Thymus (tissue), 14 donors: ENCODE results near the gene SLC16A10. TPM values are rescaled to one million over a fixed set of nuclear protein-coding genes. Genes with fewer than 3 reads are reported as not detected.
A peak's percentile ranks its signal among the peaks of the same experiment; 100 is the strongest.

Experiments
- DNase-seq, 9 donors: peaks; one replicate each; pipeline ENCODE4 v3.0.0-alpha.2; 2013; ENCODE audit warnings: low spot score in 9 of 9, low read depth in 6 of 9, missing footprints in 1 of 9
- H3K27ac ChIP-seq, 2 donors: one replicate each; pipeline ENCODE4 v1.5.1; 2013; ENCODE audit warnings: control low read depth in 1 of 2, low read depth in 1 of 2, low read length in 1 of 2, mild to moderate bottlenecking in 1 of 2, moderate library complexity in 1 of 2
- H3K27me3 ChIP-seq, 2 donors: one replicate each; pipeline ENCODE4 v1.5.1; 2013; ENCODE audit warnings: low read length in 1 of 2; ENCODE audit not compliant: control insufficient read depth in 2 of 2, insufficient read depth in 1 of 2
- H3K36me3 ChIP-seq, 2 donors: one replicate each; pipeline ENCODE4 v1.5.1; 2013; ENCODE audit warnings: low read length in 1 of 2, mild to moderate bottlenecking in 1 of 2, moderate library complexity in 1 of 2; ENCODE audit not compliant: control insufficient read depth in 2 of 2, insufficient read depth in 2 of 2
- H3K4me1 ChIP-seq, 2 donors: one replicate each; pipeline ENCODE4 v1.5.1; 2013; ENCODE audit warnings: low read length in 2 of 2; ENCODE audit not compliant: control insufficient read depth in 2 of 2, insufficient read depth in 2 of 2
- H3K4me3 ChIP-seq, 2 donors: one replicate each; pipeline ENCODE4 v1.5.1; 2013; ENCODE audit warnings: low read length in 2 of 2, control low read depth in 1 of 2, mild to moderate bottlenecking in 1 of 2
- H3K9me3 ChIP-seq, 2 donors: one replicate each; pipeline ENCODE4 v1.5.1; 2013; ENCODE audit warnings: low read length in 1 of 2, mild to moderate bottlenecking in 1 of 2; ENCODE audit not compliant: control insufficient read depth in 2 of 2, insufficient read depth in 1 of 2
- WGBS: extraction: QIAGEN DNeasy Blood & Tissue Kit; methylation state at CpG from one replicate; pipeline ENCODE4 v1.1.7; 2013; 5-methylcytosine and 5-hydroxymethylcytosine counted together
- long read RNA-seq, 10 donors: transcript quantifications; one replicate each; lab custom pipeline, GENCODE V29; 2026
- polyA plus RNA-seq: library from polyadenylated mRNA; stranded (reverse); fragments of 200-250 nt; gene quantifications from one replicate; pipeline ENCODE4 v1.2.3, GENCODE V29; 2013
- total RNA-seq: library from RNA; stranded (reverse); fragments of 120-200 nt; gene quantifications from one replicate; pipeline ENCODE4 v1.2.4, GENCODE V29; 2013
- donor health status: healthy.

The SLC16A10 gene, protein sequence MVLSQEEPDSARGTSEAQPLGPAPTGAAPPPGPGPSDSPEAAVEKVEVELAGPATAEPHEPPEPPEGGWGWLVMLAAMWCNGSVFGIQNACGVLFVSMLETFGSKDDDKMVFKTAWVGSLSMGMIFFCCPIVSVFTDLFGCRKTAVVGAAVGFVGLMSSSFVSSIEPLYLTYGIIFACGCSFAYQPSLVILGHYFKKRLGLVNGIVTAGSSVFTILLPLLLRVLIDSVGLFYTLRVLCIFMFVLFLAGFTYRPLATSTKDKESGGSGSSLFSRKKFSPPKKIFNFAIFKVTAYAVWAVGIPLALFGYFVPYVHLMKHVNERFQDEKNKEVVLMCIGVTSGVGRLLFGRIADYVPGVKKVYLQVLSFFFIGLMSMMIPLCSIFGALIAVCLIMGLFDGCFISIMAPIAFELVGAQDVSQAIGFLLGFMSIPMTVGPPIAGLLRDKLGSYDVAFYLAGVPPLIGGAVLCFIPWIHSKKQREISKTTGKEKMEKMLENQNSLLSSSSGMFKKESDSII
- total RNA-seq (20.0 TPM), polyA plus RNA-seq (15.0 TPM)
- long read RNA-seq, donor 1: 0 reads
- long read RNA-seq, donor 2: 0 reads
- long read RNA-seq, donor 3, transcript SLC16A10-202 (6 exons, 2,508 nt): major isoform, 6 of 14 reads
- long read RNA-seq, donor 3, partial matches to known transcripts: 8 of 14 reads
- long read RNA-seq, donor 3, other reads (novel, unspliced or antisense): 0 of 14 reads
- long read RNA-seq, donor 4: 0 reads
- long read RNA-seq, donor 5, partial matches to known transcripts: 11 of 12 reads
- long read RNA-seq, donor 5, other reads (novel, unspliced or antisense): 0 of 12 reads
- long read RNA-seq, donor 6, partial matches to known transcripts: 0 of 2 reads
- long read RNA-seq, donor 6, other reads (novel, unspliced or antisense): 0 of 2 reads
- long read RNA-seq, donor 7, transcript SLC16A10-202 (6 exons, 2,508 nt): major isoform, 5 of 5 reads
- long read RNA-seq, donor 7, partial matches to known transcripts: 0 of 5 reads
- long read RNA-seq, donor 7, other reads (novel, unspliced or antisense): 0 of 5 reads
- long read RNA-seq, donor 8, partial matches to known transcripts: 0 of 1 reads
- long read RNA-seq, donor 8, other reads (novel, unspliced or antisense): 0 of 1 reads
- long read RNA-seq, donor 9, full-length matches to known transcripts: 2 of 2 reads
- long read RNA-seq, donor 9, partial matches to known transcripts: 0 of 2 reads
- long read RNA-seq, donor 9, other reads (novel, unspliced or antisense): 0 of 2 reads
- long read RNA-seq, donor 10, partial matches to known transcripts: 0 of 2 reads
- long read RNA-seq, donor 10, other reads (novel, unspliced or antisense): 0 of 2 reads

DNA sequence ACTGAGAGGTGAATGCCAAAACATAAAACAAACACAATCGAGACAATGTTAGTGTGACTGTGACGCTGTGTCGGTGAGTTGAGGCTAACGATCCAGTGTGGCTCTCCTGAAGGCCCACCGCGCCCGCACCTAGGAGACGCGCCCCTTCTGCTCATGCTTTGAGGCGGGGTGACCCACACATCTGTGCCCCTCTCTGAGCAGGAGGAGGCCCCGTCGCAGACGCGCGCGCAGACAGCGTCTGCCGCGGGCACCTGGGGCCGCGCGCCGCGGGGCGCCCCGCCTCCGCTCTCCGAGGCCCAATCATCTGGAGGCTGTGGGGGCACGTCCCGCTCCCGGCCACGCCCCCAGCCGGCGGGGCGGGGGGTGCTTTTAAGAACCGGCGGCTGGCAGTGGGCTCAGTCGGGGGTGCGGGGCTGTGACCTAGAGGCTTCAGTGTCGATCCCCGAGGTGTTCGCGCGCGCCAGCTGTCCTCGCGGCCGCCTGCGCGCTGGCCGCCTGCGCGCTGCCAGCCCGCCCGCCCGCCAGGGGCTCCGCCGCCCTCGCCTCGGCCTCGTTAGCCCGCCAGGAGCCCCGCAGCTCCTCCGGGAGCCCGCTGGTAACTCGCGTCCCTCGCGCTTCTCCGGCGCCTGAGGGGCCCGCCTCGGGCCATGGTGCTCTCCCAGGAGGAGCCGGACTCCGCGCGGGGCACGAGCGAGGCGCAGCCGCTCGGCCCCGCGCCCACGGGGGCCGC lies at the start of gene SLC16A10:
TSS of gene SLC16A10 (plus strand) at position 398 of the 730 bp plus-strand sequence. CDS start at position 648, 250 bp downstream.
- Histone ChIP-seq H3K27me3 (no peaks in the 10 kb centered on the region), H3K4me1 (peaks cover 14 to 17% of the 10 kb centered on the region in 2 donors), H3K36me3 (no peaks in the 10 kb centered on the region), H3K9me3 (peaks cover 0 to 2% of the 10 kb centered on the region in 2 donors), H3K4me3 (peak within 1 kb of the TSS; percentile 64 to 88), H3K27ac (peak within 1 kb of the TSS; percentile 86 to 87)
- WGBS: under 1% methylated on average over 86 of the region's 86 CpGs
- peak; percentile 72 to 98 (median 94) for DNase-seq

DNA sequence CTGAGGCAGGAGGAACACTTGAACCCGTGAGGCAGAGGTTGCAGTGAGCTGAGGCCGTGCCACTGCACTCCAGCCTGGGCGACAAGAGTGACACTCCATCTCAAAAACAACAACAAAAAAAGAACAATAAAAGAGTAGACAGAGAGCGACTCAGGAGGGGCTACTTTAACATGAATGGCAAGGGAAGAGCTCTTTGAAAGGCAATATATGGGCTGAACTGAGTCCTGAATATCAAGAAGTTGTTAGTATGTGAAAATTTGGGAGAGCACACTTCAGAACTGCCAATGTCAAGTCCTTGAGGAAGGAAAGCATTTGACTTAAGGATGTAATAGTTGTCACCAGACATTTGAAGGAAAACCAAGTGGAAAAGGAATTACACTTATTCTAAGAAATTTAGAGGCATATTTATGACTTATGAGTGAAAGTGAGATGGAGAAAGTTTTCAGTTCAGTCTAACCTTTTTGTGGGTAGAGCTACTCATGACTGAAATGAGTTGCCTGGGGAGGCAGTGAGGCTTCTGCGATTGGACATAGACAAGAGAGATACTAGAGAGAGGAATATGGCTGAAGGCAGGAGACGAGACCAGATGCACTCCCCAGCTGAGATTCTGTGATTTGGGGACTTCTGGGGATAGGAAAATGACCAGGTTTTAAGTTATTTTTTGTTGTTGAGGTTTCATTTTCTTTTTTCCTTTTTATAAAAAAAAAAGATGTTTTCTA lies 48.6 kb upstream of the SLC16A10 start:
- Histone ChIP-seq H3K27ac (no peak overlapping the region), H3K4me1 (no peaks in the 10 kb centered on the region), H3K36me3 (no peaks in the 10 kb centered on the region), H3K4me3 (no peak overlapping the region), H3K27me3 (no peaks in the 10 kb centered on the region), H3K9me3 (no peaks in the 10 kb centered on the region)
- no peak for DNase-seq
- WGBS: 97% methylated on average over 6 of the region's 6 CpGs

DNA sequence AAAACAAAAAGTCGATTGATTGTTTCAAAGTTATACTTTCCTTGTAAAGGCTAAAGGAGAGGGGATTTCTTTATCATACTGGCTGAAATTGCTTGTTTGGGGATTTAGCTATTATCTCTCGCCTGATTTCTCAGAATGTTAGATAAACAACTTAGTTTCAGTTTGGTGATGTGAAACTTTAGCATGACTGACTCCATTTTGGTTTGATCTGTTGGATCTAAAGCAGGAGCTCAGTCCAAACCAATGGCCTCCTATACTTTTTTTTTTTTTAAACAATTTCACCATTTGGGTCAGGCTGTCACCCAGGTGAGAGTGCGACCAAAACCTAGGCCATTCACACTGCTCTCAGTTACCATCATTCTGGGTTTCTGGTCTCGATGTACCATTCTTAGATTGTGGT lies 45.4 kb upstream of the SLC16A10 start:
- Histone ChIP-seq H3K27ac (no peak overlapping the region), H3K9me3 (no peaks in the 10 kb centered on the region), H3K4me3 (no peak overlapping the region), H3K4me1 (no peaks in the 10 kb centered on the region), H3K27me3 (no peaks in the 10 kb centered on the region), H3K36me3 (no peaks in the 10 kb centered on the region)
- 99% methylated on average over 4 of the region's 4 CpGs for WGBS
- no peak for DNase-seq

DNA sequence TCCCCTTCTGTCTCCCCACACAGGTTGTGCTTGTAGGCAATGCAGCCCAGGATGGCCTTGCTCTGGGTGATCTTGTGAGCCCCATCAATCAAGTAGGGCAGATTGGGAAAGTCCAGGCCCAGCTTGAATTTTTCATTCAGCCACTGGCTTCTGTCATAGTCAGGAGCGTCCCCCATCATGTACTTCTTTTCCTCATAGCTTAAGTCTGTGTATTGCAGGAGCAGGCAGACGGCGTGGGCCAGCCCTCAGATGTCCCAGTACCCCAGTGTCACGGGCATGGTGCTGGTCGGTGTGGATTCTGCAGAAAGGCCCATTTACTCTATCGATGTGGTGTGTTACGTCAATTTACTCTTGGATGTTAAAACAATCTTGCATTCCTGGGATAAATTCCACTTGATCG lies 40.1 kb upstream of the SLC16A10 start:
- H3K27ac ChIP-seq: no peak overlapping the region
- H3K4me3 ChIP-seq: no peak overlapping the region
- WGBS: 92% methylated on average over 8 of the region's 8 CpGs
- H3K4me1 ChIP-seq: no peaks in the 10 kb centered on the region
- no peak for DNase-seq
- H3K9me3 ChIP-seq: no peaks in the 10 kb centered on the region
- no peaks in the 10 kb centered on the region for H3K27me3 ChIP-seq
- H3K36me3 ChIP-seq: no peaks in the 10 kb centered on the region

DNA sequence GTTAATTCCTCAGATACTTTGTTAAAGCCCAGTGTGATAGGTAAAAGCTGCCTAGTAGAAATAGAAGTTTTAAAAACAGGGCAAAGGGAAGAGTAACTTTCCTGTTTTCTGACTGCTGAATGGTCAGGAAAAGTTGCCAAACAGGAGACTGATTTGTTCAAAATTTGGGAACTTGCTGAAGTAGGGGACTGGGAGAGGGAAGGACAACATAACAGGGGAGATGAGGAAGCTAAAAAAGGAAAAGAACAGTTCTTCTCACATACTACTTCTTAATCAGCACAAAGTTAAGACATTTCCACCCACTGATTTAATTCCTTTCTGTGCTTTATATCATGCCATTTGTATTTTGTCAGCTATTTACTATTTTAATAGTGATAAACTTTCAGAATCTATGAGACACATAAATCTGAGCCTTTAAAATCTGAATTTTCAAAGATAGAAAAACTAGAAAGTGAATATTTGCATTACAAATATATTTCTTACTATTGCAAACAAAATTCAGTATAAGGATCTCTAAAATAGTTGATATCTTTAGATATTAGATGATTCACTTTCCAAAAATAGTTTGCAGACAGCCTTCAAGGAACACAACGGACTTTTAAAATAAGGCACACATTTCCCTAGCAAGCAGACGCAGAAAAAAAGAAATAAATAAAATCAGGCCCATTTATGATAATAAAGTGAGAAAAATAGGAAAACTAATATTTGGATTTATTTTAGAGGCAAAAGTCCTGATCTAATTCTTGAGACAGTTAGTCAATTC lies 36.9 kb upstream of the SLC16A10 start:
- 94% methylated on average over 2 of the region's 2 CpGs for WGBS

DNA sequence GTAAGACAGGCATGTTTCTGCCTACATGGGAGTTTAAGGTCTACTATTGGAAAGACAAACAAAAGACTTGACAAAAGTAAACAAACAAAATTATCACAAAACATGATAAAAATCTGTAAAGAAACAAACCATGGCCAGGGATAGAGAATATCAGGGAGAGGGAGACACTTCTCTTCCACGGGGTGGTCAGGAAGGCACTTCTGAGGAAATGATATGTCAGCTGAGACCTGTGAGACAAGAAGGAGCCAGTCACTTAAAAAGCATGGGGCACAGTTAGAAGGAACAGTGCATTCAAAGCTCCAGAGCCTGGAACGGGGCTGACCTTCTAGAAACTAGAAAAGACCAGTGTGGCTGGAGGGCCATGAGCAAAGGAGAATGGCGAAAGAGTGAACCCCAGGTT lies 35.1 kb upstream of the SLC16A10 start:
- Histone ChIP-seq H3K9me3 (no peaks in the 10 kb centered on the region), H3K27ac (no peak overlapping the region), H3K4me3 (no peak overlapping the region), H3K36me3 (no peaks in the 10 kb centered on the region), H3K27me3 (no peaks in the 10 kb centered on the region), H3K4me1 (no peaks in the 10 kb centered on the region)
- DNase-seq: no peak
- WGBS: 95% methylated on average over 3 of the region's 3 CpGs

More for the DNA sequence above, 36.9 kb upstream of the SLC16A10 start:
- Histone ChIP-seq H3K27me3 (no peaks in the 10 kb centered on the region), H3K36me3 (no peaks in the 10 kb centered on the region), H3K4me3 (no peak overlapping the region), H3K9me3 (no peaks in the 10 kb centered on the region), H3K27ac (no peak overlapping the region), H3K4me1 (no peaks in the 10 kb centered on the region)
- DNase-seq: no peak

DNA sequence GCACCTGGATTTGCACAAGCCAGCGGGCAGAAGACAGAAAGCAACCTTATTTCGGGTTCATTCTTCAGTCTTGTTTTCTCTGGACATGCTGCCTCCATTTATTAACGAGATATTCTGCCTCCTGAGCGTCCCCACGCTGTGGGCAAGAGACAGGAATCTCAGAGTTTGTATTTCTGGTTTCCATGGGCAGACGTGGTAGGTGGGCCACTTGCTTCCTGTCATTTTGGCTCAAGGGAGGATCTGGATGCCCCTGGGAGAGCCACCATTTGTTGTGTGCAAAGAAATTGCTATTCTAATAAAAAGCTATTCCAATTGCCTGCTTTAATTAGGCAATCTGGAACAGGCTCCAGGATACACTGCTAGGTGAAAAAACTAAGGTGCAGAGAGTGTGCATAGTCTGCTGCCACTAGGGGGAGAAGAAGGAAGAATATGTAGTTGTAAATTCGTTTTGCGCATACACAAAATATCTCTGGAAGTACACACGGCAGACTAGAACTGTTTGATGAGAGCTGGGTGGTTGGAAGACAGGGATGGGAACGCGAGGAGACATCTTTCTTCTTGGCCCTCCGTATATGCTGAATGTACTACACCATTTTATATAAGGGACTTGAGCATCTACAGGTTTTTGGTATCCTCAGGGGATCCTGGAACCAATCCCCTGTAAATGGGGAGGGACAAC lies 30.1 kb upstream of the SLC16A10 start:
- Histone ChIP-seq H3K36me3 (no peaks in the 10 kb centered on the region), H3K27ac (no peak overlapping the region), H3K4me1 (no peaks in the 10 kb centered on the region), H3K4me3 (no peak overlapping the region), H3K27me3 (no peaks in the 10 kb centered on the region), H3K9me3 (no peaks in the 10 kb centered on the region)
- peak; percentile 4 to 63 (median 33) for DNase-seq
- WGBS: 47% methylated on average over 12 of the region's 12 CpGs
